Prostate gland (tissue), 2 donors: ENCODE data around the gene SNX25. TPM values are rescaled to one million over a fixed set of nuclear protein-coding genes. Genes with fewer than 3 reads are reported as not detected.

Experiments
- DNase-seq: peaks from one replicate; pipeline ENCODE4 v3.0.0-alpha.2; 2019; ENCODE audit warnings: low spot score
- H3K27ac ChIP-seq, 2 donors: fragments of 200-600 bp; sonication (generic); 2 replicates each; pipeline ENCODE4 v1.5.1; 2017 to 2019
- H3K27me3 ChIP-seq: fragments of 200-600 bp; sonication (generic); replicated peaks from 2 replicates; pipeline ENCODE4 v1.5.1; 2019; ENCODE audit not compliant: insufficient read depth
- H3K36me3 ChIP-seq, 2 donors: fragments of 200-600 bp; sonication (generic); 1 replicate in 1 of 2; 2 replicates in 1 of 2; pipeline versions ENCODE4 v1.5.1 to v1.8.1; 2017 to 2019
- H3K4me1 ChIP-seq: fragments of 200-600 bp; sonication (generic); replicated peaks from 2 replicates; pipeline ENCODE4 v1.5.1; 2019
- H3K4me3 ChIP-seq, 2 donors: fragments of 200-600 bp; sonication (generic); 2 replicates each; pipeline ENCODE4 v1.5.1; 2017 to 2019
- H3K9me3 ChIP-seq: fragments of 200-600 bp; sonication (generic); 2 replicates; pipeline ENCODE4 v1.5.1; 2017
- CTCF ChIP-seq, 4 experiments: fragments of 200-600 bp in 2 of 4; fragments of 450-650 bp in 2 of 4; sonication (generic) in 2 of 4; IDR thresholded peaks; 1 replicate in 3 of 4; 2 replicates in 1 of 4; pipeline ENCODE4 v1.5.1; 2016 to 2019; ENCODE audit warnings: antibody characterized with exemption in 4 of 4, mild to moderate bottlenecking in 2 of 4, moderate library complexity in 2 of 4
- POLR2A ChIP-seq: fragments of 450-650 bp; IDR thresholded peaks from one replicate; pipeline ENCODE4 v1.6.1; 2016; ENCODE audit warnings: antibody characterized with exemption, mild to moderate bottlenecking
- POLR2AphosphoS5 ChIP-seq: sonication (generic); formaldehyde crosslinking; IDR thresholded peaks from one replicate; pipeline ENCODE4 v1.6.1; 2017; ENCODE audit warnings: antibody characterized with exemption
- WGBS: methylation state at CpG from one replicate; pipeline ENCODE4 v1.1.5; 2018; 5-methylcytosine and 5-hydroxymethylcytosine counted together
- intact Hi-C: fragments of 100-400 bp; cut with DNase I; formaldehyde crosslinking; loops from one replicate; pipeline ENCODE4 v1.14.2; 2022
- total RNA-seq, 2 donors: library from RNA; depleted of rRNA; stranded (reverse); fragments of >200 nt; gene quantifications; one replicate each; pipeline ENCODE4 v1.1.0, GENCODE V29; 2016

Gene SNX25
- total RNA-seq, 2 donors from 2014 or later, result 26.4 to 49.5 TPM

DNA sequence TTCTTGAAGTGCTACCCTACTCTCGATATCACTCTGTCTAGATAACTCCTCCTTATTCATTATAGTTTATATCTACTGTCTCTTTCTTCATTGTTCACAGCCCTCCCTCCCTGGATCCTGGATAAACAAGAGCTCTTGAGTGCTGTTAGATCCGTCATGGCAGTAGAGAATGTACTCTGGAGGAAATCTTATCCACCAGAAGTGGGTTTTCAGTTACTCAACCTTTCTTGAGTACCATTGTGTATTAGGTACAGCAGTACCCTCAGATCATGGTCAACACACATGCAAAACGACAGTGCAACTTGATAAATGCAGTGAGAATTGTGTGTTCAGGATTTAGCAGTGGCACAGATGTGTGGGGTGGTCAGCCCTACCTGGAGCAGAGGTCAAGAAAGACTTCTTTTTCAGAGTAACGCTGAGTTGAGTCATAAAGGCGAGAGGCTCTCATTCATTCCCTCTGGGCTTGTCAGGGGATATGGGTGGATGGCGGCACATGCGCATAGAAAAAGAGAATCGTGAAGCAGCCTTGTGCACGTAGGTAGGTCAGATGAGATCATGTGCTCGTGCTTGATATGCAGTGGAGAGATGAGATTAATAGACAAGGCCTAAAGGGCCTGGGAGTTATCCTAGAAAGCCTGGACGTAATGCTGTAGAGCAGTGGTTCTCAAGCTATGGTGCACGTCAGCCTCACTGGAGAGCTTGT is 89.5 kb downstream of the SNX25 start:
- no peak overlapping the region for H3K27ac ChIP-seq
- no peaks in the 10 kb centered on the region for H3K36me3 ChIP-seq
- H3K4me1 ChIP-seq, result no peaks in the 10 kb centered on the region
- intact Hi-C loops, result no loop called here
- H3K27me3 ChIP-seq, result no peaks in the 10 kb centered on the region
- H3K4me3 ChIP-seq, result no peak overlapping the region
- DNase-seq, result no peak
- TF ChIP-seq POLR2AphosphoS5, result no peak
- no peak for TF ChIP-seq POLR2A
- TF ChIP-seq CTCF (IDR thresholded peaks at IDR 0.05), result no peak
- WGBS, result 83% methylated on average over 12 of the region's 12 CpGs
- no peaks in the 10 kb centered on the region for H3K9me3 ChIP-seq

DNA sequence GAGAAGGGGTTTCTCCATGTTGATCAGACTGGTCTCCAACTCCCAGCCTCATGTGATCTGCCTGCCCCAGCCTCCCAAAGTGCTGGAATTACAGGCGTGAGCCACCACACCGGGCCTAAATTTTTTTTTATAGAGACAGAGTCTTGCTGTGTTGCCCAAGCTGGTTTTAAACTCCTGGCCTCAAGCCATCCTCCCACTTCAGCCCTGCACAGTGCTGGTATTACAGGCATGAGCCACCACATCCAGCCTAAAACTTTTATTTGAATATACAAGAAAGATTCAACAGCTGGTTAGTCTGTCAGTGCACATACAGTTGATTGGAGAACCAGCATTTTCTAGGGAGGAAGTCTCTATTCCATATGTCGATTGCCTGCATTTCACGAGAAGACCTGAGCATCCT is 95.1 kb downstream of the SNX25 start:
- 83% methylated on average over 4 of the region's 4 CpGs for WGBS
- Histone ChIP-seq H3K4me1 (no peaks in the 10 kb centered on the region), H3K36me3 (no peaks in the 10 kb centered on the region), H3K4me3 (no peak overlapping the region), H3K27ac (no peak overlapping the region), H3K27me3 (no peaks in the 10 kb centered on the region), H3K9me3 (no peaks in the 10 kb centered on the region)
- TF ChIP-seq POLR2AphosphoS5 (no peak), POLR2A (no peak), CTCF (IDR thresholded peaks at IDR 0.05) (no peak)
- intact Hi-C loops, result no loop called here
- no peak for DNase-seq

GRCh38 chr4:185304944-185305690 is 95.7 kb downstream of the SNX25 start:
- no peak for DNase-seq
- 78% methylated on average over 5 of the region's 5 CpGs for WGBS
- H3K27ac ChIP-seq, result no peak overlapping the region

GRCh38 chr4:185305979-185306442 is 96.6 kb downstream of the SNX25 start:
- Histone ChIP-seq H3K27me3 (no peaks in the 10 kb centered on the region), H3K4me3 (no peak overlapping the region), H3K4me1 (no peaks in the 10 kb centered on the region), H3K9me3 (no peaks in the 10 kb centered on the region), H3K36me3 (no peaks in the 10 kb centered on the region), H3K27ac (no peak overlapping the region)
- no peak for TF ChIP-seq POLR2AphosphoS5
- TF ChIP-seq POLR2A, result no peak
- no peak for TF ChIP-seq CTCF (IDR thresholded peaks at IDR 0.05)
- no peak for DNase-seq
- 68% methylated on average over 7 of the region's 7 CpGs for WGBS
- intact Hi-C loops, result no loop called here

More at GRCh38 chr4:185304944-185305690, 95.7 kb downstream of the SNX25 start:
- no peaks in the 10 kb centered on the region for H3K27me3 ChIP-seq
- H3K9me3 ChIP-seq, result no peaks in the 10 kb centered on the region
- no peak overlapping the region for H3K4me3 ChIP-seq
- H3K4me1 ChIP-seq, result no peaks in the 10 kb centered on the region
- no peaks in the 10 kb centered on the region for H3K36me3 ChIP-seq
- TF ChIP-seq CTCF (IDR thresholded peaks at IDR 0.05) (no peak), POLR2AphosphoS5 (no peak), POLR2A (no peak)
- intact Hi-C loops, result no loop called here
